Aorta (tissue), 5 donors: ENCODE results near the gene NDUFS7. TPM values are rescaled to one million over a fixed set of nuclear protein-coding genes. Genes with fewer than 3 reads are reported as not detected.
A peak's percentile ranks its signal among the peaks of the same experiment; 100 is the strongest.

Experiments used
- ATAC-seq: fragments of 200-7000 bp; cut with Tn5 transposase; one replicate; pipeline ENCODE4 v1.9.1; 2022; ENCODE audit warnings: moderate library complexity; ENCODE audit not compliant: low FRiP score
- DNase-seq, 2 donors: peaks; one replicate each; pipeline ENCODE4 v3.0.0-alpha.2; 2020
- H3K27ac ChIP-seq, 2 donors: one replicate each; pipeline ENCODE4 v1.5.1; 2013; ENCODE audit warnings: low read length in 2 of 2, mild to moderate bottlenecking in 2 of 2, moderate library complexity in 2 of 2, control low read depth in 1 of 2, inconsistent platforms in 1 of 2, low read depth in 1 of 2
- H3K27me3 ChIP-seq, 2 donors: one replicate each; pipeline ENCODE4 v1.6.1; 2013; ENCODE audit warnings: control low read depth in 1 of 2, low read length in 1 of 2, mild to moderate bottlenecking in 1 of 2, moderate library complexity in 1 of 2; ENCODE audit not compliant: insufficient read depth in 2 of 2, control insufficient read depth in 1 of 2
- H3K36me3 ChIP-seq, 2 donors: one replicate each; pipeline ENCODE4 v1.6.1; 2013; ENCODE audit warnings: control low read depth in 1 of 2, low read length in 1 of 2, mild to moderate bottlenecking in 1 of 2; ENCODE audit not compliant: insufficient read depth in 2 of 2, control insufficient read depth in 1 of 2
- H3K4me1 ChIP-seq, 2 donors: one replicate each; pipeline ENCODE4 v1.6.1; 2013; ENCODE audit warnings: low read length in 2 of 2, control low read depth in 1 of 2, mild to moderate bottlenecking in 1 of 2, moderate library complexity in 1 of 2; ENCODE audit not compliant: insufficient read depth in 2 of 2, control insufficient read depth in 1 of 2
- H3K4me3 ChIP-seq, 2 donors: one replicate each; pipeline ENCODE4 v1.5.1; 2013; ENCODE audit warnings: low read length in 2 of 2, control low read depth in 1 of 2, mild to moderate bottlenecking in 1 of 2
- H3K9me3 ChIP-seq: one replicate; pipeline ENCODE4 v1.6.1; 2013; ENCODE audit warnings: mild to moderate bottlenecking, low read length; ENCODE audit not compliant: control insufficient read depth
- WGBS, 2 donors: extraction: QIAGEN DNeasy Blood & Tissue Kit; methylation state at CpG; one replicate each; pipeline ENCODE4 v1.1.7; 2013; 5-methylcytosine and 5-hydroxymethylcytosine counted together
- intact Hi-C, 2 donors: fragments of 100-400 bp; cut with DNase I; formaldehyde crosslinking; loops; one replicate each; pipeline versions ENCODE4 v1.14.2 to v1.15.0; 2022
- polyA plus RNA-seq, 2 donors: library from polyadenylated mRNA; stranded (reverse); fragments of 200-250 nt; gene quantifications; one replicate each; pipeline ENCODE4 v1.2.3, GENCODE V29; 2013
- total RNA-seq, 2 donors: library from RNA; stranded (reverse); fragmentation: NEBNext Ultra II Directional; extraction: Animal tissue kit (Norgen Biotek cat#: 25700); gene quantifications; one replicate each; pipeline ENCODE4 v1.2.1, GENCODE V29; 2021
- donor health status: healthy with polysubstance abuse.
- donor health status: Bipolar disorder and iron deficiency.
- donor health status: DM: no; HTN: no; CAD: no.
- donor health status: DM: no; HTN: no; CAD: no.
- donor health status: DM: yes; HTN: yes; CAD: no.

Gene NDUFS7
- total and polyA plus RNA-seq, 4 donors = 47.7 to 105 (median 60.2) TPM

DNA sequence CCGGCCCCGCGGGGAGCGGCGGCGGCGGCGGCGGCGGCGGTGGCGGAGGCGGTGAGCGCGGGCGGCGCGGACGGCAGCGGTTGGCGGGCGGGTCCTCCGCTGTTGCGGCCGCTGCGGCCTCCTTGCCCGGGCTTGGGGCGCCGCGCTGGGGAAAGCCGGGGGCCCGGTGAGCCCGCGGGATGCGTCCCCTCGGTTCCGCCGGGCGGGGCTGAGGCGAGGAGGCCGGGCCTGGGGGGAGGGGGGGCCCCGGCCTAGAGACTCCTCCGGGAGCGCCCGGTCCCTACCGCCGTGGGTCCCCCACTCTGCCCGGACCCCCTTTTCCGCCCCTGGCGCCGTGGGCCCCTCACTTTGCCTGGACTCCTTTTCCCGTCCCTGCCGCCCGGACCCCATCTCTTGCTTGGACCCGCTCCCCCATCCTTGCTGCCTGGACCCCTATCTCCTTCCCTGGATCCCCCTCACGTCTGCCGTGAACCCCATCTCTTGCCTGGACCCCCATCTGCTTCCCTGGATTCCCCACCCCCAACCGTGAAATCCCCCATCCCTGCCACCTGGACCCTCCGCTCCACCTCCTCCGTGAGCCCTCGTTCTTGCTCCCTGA lies 28.6 kb upstream of the NDUFS7 start:
- no peak for DNase-seq
- intact Hi-C loops = loop anchor here in 1 of 2 donors (2.0 to 5.0 kb wide), 3 partner anchors 28 to 78 kb away; partner anchors contain the start of genes FAM174C and NDUFS7

DNA sequence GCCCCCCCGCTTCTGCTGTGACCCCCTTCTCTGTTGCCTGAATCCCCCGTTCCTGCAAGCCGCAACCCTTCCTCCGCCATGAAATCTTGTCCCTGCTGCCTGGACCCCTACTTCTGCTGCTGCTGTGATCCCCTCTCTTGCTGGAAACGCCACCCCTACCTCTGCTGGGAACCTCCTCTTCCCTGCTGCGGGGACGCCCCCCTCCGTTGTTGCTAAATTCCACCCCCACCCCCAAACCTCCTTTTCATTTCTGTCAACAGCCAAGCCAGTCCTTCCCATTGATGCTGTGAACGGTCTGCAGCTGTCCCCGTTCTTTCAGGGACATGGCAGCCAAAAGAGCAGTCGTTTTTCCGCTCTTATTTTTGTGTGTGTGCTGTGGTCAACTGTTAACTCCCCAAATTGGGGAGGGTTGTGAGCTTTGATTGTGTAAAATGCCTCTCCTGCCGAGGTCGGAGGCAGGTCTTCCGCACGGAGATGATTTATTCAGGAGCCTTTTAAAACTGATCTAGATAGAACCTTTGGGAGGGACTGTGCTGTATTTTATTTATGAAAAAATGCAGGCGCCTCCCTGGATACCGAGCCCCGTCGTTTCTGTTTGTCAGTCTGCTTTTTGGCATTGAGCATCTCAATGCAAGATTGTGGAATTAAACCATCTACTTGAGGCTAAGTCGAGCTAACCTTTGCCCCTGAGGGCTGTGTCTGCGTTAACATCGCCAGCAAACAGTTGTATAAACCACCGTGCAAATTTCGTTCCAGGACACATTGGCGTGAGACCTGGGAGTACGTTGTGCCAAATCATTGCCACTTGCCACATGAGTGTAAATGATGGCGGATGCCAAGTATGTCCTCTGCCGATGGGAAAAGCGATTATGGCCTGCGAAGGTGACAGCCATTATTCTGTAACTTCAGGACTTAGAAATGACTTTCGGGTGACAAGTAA lies 27.9 kb upstream of the NDUFS7 start:
- ATAC-seq (no peak), DNase-seq (no peak)
- Histone ChIP-seq H3K36me3 (peaks cover 0 to 3% of the 10 kb centered on the region in 2 donors), H3K27me3 (no peaks in the 10 kb centered on the region), H3K4me3 (peak overlapping the region; percentile 75 to 89), H3K9me3 (no peaks in the 10 kb centered on the region), H3K4me1 (no peaks in the 10 kb centered on the region), H3K27ac (peak overlapping the region in 1 of 2 donors; percentile 0)
- 2 to 5% methylated on average over 32 of the region's 32 CpGs for WGBS, 2 donors
- intact Hi-C loops = loop anchor here in 1 of 2 donors (2.0 to 5.0 kb wide), 3 partner anchors 27 to 79 kb away; partner anchors contain the start of genes FAM174C and NDUFS7

More for the DNA sequence above, 28.6 kb upstream of the NDUFS7 start:
- H3K36me3 ChIP-seq = peaks cover 0 to 3% of the 10 kb centered on the region in 2 donors
- H3K4me3 ChIP-seq = peak overlapping the region; percentile 75 to 89
- no peaks in the 10 kb centered on the region for H3K9me3 ChIP-seq
- 0 to 1% methylated on average over 20 to 61 of the region's 61 CpGs for WGBS, 2 donors
- peak overlapping the region in 1 of 2 donors; percentile 43 for H3K27ac ChIP-seq
- no peaks in the 10 kb centered on the region for H3K4me1 ChIP-seq
- ATAC-seq = peak; percentile 31
- H3K27me3 ChIP-seq = no peaks in the 10 kb centered on the region

DNA sequence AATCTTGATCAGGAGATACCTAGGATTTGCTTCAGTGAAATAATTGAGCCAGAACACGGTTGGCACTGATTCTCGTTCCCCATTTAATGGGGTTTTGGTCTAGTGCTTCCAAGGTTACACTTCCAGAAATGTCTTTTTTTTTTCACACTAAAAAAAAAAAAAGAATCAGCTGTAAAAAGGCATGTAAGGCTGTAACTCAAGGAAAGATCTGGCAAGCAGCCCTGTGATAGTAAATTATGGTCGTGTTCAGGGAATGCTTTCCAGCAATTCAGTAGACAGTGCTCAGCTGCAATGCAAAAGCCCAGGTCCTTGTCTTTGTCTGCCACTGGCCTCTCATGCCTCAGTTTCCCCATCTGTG lies 27.2 kb upstream of the NDUFS7 start:
- ATAC-seq (no peak), DNase-seq (no peak)
- 10 to 14% methylated on average over 3 of the region's 3 CpGs for WGBS, 2 donors
- no peak overlapping the region for H3K27ac ChIP-seq
- H3K36me3 ChIP-seq = peaks cover 0 to 3% of the 10 kb centered on the region in 2 donors
- H3K4me3 ChIP-seq = no peak overlapping the region
- intact Hi-C loops = loop anchor here in 1 of 2 donors (5.0 kb wide), 2 partner anchors 56 to 79 kb away; partner anchors contain the start of gene FAM174C
- no peaks in the 10 kb centered on the region for H3K27me3 ChIP-seq
- no peaks in the 10 kb centered on the region for H3K4me1 ChIP-seq
- no peaks in the 10 kb centered on the region for H3K9me3 ChIP-seq

DNA sequence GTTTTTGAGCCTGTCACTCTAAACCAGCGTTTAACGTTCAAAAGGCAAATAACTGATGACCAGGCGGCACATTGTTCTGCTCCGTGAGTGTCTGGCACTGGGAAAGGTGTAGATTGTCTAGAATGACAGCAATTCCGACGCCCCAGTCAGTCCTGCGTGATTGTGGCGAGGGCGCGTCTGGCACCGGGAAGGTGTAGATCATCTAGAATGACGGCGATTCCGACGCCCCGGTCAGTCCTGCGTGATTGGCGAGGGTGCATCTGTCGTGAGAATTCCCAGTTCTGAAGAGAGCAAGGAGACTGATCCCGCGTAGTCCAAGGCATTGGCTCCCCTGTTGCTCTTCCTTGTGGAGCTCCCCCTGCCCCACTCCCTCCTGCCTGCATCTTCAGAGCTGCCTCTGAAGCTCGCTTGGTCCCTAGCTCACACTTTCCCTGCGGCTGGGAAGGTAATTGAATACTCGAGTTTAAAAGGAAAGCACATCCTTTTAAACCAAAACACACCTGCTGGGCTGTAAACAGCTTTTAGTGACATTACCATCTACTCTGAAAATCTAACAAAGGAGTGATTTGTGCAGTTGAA lies 26.1 kb upstream of the NDUFS7 start:
- Histone ChIP-seq H3K27me3 (no peaks in the 10 kb centered on the region), H3K27ac (no peak overlapping the region), H3K9me3 (no peaks in the 10 kb centered on the region), H3K4me3 (no peak overlapping the region), H3K36me3 (peaks cover 0 to 3% of the 10 kb centered on the region in 2 donors), H3K4me1 (no peaks in the 10 kb centered on the region)
- ATAC-seq = no peak
- no peak for DNase-seq
- intact Hi-C loops = loop anchor here in 1 of 2 donors (5.0 kb wide), 2 partner anchors 55 to 80 kb away; partner anchors contain the start of gene FAM174C
- 72 to 79% methylated on average over 24 of the region's 24 CpGs for WGBS, 2 donors

DNA sequence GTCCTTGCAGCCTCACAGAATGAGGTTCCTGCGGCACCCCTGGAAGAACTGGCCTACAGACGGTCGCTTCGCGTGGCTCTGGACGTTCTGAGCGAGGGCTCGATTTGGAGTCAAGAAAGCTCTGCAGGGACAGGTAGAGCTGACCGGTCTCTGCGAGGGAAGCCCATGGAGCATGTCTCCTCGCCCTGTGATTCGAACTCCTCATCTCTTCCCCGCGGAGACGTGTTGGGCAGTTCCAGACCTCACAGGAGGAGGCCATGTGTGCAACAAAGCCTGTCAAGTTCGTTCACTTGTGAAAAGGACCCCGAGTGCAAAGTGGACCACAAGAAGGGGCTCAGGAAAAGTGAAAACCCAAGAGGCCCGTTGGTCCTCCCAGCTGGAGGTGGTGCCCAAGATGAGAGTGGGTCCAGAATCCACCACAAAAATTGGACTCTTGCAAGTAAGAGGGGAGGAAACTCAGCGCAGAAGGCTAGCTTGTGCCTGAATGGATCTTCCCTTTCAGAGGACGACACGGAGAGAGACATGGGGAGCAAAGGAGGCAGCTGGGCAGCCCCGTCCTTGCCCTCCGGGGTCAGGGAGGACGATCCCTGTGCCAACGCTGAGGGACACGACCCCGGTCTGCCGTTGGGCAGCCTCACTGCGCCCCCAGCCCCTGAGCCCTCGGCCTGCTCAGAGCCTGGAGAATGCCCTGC lies 23.4 kb upstream of the NDUFS7 start:
- no peaks in the 10 kb centered on the region for H3K9me3 ChIP-seq
- H3K27me3 ChIP-seq = no peaks in the 10 kb centered on the region
- no peak for ATAC-seq
- intact Hi-C loops = no loop called here
- H3K36me3 ChIP-seq = peaks cover 0 to 3% of the 10 kb centered on the region in 2 donors
- H3K27ac ChIP-seq = peak overlapping the region in 1 of 2 donors; percentile 20
- DNase-seq = no peak
- H3K4me3 ChIP-seq = no peak overlapping the region
- WGBS, 2 donors = 62 to 63% methylated on average over 30 of the region's 30 CpGs
- no peaks in the 10 kb centered on the region for H3K4me1 ChIP-seq

DNA sequence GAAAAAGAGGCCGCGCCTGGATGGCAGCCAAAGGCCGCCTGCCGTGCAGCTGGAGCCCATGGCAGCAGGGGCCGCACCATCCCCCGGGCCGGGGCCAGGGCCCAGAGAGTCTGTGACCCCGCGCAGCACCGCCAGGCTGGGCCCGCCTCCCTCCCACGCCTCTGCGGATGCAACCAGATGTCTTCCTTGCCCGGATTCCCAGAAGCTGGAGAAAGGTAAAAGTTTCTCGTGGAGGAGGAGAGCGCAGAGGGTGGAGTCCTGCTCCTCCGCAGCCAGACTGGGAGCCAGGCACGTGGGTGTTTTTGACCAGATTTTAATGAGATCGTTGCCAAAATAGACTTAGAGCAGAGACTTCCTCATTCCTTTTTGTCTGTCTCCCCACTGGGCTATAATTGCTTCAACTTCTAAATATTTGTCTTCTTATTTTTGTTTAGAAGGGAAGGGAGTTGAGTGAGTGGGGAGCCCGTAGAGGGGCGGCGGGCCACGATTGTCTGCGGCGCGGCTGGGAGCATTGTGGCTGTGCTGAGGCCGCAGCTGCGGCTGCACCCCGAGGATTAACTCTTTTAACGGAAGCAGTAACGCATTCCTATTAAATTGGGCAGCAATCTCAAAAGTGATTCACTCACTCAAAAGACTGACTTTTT lies 22.8 kb upstream of the NDUFS7 start:
- H3K9me3 ChIP-seq = no peaks in the 10 kb centered on the region
- WGBS, 2 donors = 4 to 5% methylated on average over 31 of the region's 31 CpGs
- H3K4me3 ChIP-seq = peak overlapping the region in 1 of 2 donors; percentile 16
- peak; percentile 75 for ATAC-seq
- no peaks in the 10 kb centered on the region for H3K4me1 ChIP-seq
- intact Hi-C loops = no loop called here
- no peaks in the 10 kb centered on the region for H3K27me3 ChIP-seq
- peak; percentile 84 to 92 for DNase-seq
- H3K36me3 ChIP-seq = peaks cover 0 to 3% of the 10 kb centered on the region in 2 donors
- H3K27ac ChIP-seq = peak overlapping the region in 1 of 2 donors; percentile 20

DNA sequence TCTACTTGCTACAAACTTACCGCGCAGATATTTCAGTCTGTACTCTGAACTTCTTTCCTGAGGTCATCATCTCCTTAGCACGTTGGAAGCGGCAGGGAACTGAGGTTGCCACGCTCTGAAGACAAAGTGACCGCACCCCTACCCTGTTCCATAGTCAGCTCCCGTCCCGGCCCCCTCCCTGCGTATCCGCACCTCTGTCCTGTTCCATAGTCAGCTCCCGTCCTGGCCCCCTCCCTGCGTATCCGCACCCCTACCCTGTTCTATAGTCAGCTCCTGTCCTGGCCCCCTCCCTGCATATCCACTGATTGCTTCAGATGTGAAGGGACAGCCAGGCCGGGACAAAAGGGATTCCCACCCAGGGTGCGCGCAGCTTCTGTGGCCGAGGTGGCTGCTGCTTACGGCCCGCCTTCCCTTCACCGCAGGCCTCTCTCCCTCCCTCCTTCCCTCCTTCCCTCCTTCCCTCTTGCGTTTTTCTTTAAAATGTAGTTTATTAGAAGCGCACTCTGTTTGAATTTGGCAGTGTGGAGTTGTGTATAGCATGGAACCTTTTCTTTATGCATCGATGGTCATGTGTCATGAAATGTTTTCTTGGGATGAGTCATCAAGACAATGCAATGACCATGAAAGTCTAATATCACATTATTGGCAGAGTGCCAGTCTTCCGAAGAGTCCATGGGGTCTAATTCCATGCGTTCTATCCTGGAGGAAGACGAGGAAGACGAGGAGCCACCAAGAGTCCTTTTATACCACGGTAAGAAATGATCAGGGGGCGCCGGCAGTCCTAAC lies 21.9 kb upstream of the NDUFS7 start:
- Histone ChIP-seq H3K9me3 (no peaks in the 10 kb centered on the region), H3K36me3 (peaks cover 0 to 3% of the 10 kb centered on the region in 2 donors), H3K4me1 (no peaks in the 10 kb centered on the region), H3K4me3 (peak overlapping the region in 1 of 2 donors; percentile 16), H3K27ac (peak overlapping the region in 1 of 2 donors; percentile 0), H3K27me3 (no peaks in the 10 kb centered on the region)
- ATAC-seq (peak; percentile 47), DNase-seq (no peak)
- intact Hi-C loops = no loop called here
- 64 to 68% methylated on average over 30 of the region's 30 CpGs for WGBS, 2 donors
